HG02970 (cell line): ENCODE data around the gene RPL35A.
"Not testable (repeated sequence)": the region's sequence is repeated elsewhere in the genome, so short reads cannot be mapped to it uniquely, and the experiment has no call there.

Experiments
- ATAC-seq: cut with Tn5 transposase; IDR thresholded peaks from one replicate; pipeline ENCODE4 v1.9.1; 2021; ENCODE audit warnings: mild to moderate bottlenecking, moderate library complexity, moderate number of reproducible peaks; ENCODE audit not compliant: unreplicated experiment, low FRiP score

The RPL35A gene

DNA sequence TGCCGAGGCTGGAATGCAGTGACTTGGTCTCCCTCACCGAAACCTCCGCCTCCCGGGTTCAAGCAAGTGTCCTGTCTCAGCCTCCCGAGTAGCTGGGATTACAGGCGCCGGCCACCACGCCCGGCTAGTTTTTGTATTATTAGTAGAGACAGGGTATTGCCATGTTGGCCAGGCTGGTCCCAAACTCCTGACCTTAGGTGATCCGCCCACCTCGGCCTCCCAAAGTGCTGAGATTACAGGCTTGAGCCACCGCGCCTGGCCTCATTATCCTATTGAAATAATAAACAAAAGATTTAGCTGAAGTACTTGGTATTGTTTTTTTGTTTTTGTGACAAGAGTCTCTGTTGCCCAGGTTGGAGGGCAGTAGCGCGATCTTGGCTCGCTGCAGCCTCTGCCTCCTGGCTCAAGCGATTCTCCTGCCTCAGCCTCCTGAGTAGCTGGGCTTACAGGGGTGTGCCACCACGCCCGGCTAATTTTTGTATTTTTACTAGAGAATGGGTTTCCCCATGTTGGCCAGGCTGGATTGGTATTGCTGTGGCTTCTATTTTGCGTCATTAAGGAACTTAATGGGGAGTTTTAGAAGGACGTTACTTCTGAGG lies 1.5 kb downstream of the RPL35A start:
- ATAC-seq = no peak

DNA sequence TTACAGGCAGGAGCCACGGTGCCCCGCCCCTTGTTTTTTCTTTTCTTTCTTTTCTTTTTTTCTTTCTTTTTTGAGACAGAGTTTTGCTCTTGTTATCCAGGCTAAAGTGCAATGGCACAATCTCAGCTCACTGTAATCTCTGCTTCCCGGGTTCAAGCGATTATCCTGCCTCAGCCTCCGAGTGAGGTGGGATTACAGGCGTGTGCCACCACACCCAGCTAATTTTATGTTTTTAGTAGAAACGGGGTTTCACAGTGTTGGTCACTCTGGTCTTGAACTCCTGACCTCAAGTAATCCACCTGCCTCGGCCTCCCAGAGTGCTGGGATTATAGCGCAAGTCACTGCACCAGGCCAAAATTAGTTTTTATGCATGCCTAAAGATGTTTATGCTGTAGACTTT lies 2.5 kb downstream of the RPL35A start:
- no peak for ATAC-seq

DNA sequence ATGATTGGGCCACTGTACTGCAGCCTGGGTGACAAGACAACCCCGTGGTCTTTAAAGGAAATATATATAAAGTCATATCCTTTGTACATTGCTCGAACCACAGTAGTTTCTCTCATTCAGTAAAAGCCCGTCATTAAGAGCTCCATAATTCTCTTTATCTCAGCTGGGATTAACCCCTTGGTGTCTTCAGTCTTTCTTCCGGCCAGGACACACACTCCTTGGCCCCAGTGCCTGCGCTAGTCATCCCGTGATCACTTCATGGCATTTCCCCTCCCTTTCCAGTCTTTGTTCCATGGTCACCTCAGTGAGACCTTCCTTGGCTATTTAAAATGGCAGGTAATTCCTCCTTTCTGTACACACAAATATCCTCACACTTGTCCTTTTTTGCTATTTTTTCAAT lies 3.3 kb downstream of the RPL35A start:
- ATAC-seq = no peak

DNA sequence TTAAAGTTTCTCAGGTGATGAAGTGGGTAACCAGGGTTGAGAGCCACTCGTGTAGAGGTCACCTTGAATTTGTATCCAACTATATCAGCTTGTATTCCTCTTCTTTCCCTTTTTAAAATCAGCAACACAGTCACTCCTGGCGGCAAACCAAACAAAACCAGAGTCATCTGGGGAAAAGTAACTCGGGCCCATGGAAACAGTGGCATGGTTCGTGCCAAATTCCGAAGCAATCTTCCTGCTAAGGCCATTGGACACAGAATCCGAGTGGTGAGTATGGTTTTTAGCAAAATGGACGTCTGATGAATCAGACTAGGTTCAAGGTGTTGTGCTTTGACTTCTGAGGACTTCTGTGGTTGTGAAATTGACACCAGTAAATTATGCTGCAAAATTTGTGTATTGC lies 3.9 kb downstream of the RPL35A start:
- ATAC-seq = no peak

DNA sequence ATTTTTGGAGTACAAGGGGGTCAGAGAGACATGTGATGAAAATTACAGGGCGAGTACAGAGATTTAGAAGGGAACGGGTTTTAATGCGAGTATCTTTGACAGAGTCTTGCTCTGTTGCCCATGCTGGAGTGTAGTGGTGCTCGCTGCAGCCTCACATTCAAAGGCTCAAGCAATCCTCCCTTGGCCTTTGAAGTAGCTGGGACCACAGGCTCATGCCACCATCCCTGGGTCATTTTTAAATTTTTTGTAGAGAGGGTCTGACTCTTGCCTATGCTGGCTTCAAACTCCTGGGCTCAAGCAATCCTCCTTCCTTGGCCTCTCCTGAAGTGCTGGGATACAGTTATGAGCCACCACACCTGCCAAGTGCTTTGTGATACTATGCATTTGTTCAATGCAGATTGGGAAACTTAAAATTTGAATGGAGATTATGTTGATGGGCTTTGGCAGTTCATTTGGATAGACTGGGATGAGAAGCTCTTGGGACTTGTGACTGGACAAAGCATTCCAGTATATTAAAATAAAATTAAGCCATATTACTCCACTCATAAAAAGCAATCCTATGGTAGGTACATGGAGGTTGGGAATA lies 6.0 kb downstream of the RPL35A start:
- no peak for ATAC-seq

DNA sequence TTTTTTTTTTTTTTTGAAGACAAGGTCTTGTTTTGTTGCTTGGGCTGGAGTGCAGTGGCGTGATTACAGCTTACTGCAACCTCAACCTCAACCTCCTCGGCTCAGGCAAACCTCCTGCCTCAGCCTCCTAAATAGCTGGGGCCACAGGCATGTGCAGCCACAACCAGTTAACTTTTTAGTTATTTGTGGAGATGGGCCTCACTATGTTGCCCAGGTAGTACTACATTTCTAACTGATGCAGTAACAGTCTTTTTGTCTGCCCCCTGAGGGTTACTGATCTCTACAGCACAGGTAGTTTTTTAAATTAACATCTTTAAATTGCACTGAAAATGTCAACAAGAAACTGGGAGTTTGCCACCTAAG lies 6.6 kb downstream of the RPL35A start:
- ATAC-seq = no peak

GRCh38 chr3:197957790-197958133 lies 7.8 kb downstream of the RPL35A start:
- ATAC-seq = no peak

DNA sequence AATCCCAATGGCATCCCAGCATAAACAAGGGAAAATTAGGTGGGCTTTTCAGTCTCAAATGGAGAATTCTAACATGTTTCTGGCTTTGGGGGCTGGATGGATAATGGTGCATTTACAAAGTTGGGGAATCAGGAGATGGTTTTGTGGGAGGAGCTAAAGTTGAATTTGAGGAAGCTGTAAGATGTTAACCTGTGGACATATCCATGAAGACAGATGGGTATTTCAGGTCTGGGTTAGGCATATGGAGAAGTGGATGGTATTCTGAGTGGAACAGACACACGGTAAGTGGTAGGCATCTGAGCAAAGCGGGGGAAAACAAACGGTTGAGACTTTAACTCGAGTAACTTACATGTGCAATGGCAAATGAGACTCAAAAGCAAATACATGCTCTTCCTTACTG lies 8.4 kb downstream of the RPL35A start:
- no peak for ATAC-seq

- ATAC-seq = not testable (repeated sequence)
These were observed 8.9 kb downstream of the RPL35A start for GRCh38 chr3:197958848-197959247.

DNA sequence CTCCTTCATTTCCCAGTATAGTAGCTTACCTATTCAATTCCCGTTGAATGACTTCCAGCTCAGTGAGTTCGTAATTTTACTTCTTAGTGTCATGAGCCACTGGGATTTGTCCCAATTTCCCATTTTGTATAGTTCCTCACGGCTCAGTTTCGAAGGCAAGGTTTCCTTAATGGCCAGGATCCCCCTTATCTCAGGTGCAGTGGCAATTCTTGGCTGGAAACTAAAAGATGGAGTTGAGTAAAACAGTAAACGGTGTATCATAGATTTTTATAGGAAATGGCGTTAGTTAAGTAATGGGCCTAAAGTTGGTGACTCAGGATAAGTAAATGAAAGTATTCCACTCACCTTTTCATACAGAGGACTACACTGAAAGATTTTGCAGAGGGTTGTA lies 9.5 kb downstream of the RPL35A start:
- no peak for ATAC-seq

GRCh38 chr3:197959891-197960693 lies 10.1 kb downstream of the RPL35A start, which contains the start of gene LMLN:
TSS of gene LMLN (plus strand) at chr3:197960217. CDS start at chr3:197960246, 29 bp downstream.
- peak; percentile 98 for ATAC-seq

DNA sequence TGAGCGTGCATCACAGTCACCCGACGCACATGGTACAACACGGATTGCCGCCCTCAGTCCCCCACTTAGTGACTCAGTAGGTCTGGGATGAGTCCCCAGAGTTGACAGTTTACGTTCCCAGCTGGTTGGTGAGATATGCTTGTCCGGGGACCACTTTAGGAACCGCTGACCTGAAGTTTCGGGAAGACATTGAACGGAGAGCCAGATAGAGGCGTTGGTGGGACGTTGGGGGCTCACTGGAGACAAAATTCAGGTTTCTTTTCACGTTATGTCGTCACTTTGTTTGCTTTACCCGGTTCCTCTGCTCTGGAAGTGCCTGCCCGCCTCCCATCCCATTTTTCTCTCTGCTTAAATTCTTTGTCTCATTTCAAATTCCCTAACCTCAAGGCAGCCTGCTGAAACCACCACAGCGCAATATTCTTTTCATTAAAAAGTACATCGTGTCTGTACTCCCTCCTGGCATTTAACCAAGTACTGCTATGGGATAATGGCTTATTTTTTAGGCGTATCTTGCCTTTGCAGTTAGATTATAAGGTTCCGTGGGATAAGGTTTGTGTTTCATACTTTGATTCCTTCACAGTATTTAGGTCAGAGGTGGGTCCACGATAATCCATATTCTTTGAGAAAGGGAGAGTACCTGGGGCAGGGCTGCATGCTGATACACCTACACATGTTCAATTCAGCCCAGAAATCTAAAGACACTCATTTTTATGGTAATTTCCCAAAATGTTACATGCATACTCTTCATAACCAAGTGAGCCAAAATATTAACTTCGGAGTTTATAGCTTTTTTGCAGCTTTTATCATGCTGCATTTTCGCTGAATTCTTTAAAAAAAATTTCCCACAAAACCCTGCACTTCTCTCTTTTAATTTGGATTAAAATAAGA lies 10.9 kb downstream of the RPL35A start:
- no peak for ATAC-seq

DNA sequence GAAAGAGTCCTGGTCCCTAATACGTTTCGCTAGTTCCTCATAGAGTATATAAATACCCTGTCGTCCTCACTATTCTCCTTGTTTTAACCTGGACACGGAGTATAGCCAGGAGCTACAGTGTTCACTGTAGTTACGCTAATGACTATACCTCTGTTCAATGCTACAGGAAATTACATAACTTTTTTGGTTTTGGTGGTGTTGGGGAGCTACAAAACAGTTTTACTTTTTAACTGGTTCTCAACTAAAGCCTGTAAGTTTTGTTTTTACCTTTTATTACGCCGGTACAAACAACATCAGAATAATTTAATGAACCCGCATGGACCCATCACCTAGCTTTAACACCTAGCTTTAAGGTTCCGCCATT lies 11.6 kb downstream of the RPL35A start:
- no peak for ATAC-seq

GRCh38 chr3:197963019-197963637 lies 13.1 kb downstream of the RPL35A start:
- ATAC-seq = no peak

- ATAC-seq = not testable (repeated sequence)
These were observed 17.5 kb downstream of the RPL35A start for GRCh38 chr3:197967337-197967989.

- ATAC-seq = no peak
These were observed 20.6 kb downstream of the RPL35A start for GRCh38 chr3:197970588-197970987.

GRCh38 chr3:197974016-197974415 lies 24.0 kb downstream of the RPL35A start:
- no peak for ATAC-seq

DNA sequence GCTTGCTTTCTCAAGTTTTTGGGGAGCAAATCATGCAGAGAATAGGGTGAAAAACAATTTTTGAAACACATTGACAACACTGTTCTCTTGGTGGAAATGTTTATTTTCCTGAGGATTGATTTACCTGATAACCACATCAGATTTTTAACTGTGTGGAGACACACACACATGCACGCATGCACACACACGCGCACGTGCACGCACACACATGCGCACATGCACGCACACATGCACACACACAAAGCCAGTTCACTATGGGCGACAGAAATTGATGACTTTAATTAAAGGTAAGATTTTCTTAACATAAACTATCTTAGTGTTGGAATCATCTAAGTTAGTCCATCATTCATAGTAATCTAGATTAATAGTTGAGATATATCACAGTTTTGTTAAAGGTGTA lies 25.3 kb downstream of the RPL35A start:
- ATAC-seq = no peak

DNA sequence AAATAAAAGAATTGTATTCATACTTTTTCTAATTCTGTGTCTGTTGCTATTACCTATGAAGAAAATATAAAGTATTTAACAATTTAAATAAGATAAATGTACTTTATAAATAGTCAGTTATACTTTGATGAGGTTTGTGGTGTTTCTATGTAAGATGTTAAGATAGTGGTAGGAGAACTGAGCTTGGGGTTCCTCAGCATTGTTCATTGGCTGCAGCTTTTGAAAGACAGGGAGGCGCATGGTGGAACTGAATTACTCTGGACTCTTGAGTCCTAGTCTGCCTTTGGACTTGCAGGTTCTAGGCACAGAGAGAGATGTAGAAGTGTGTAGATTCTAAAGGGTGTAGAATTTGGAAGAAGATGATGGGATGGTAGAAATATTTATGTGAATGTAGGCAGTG lies 33.1 kb downstream of the RPL35A start:
- ATAC-seq = no peak

- no peak for ATAC-seq
These were observed 39.7 kb downstream of the RPL35A start for GRCh38 chr3:197989651-197990050.
